Spleen (tissue), 7 donors: ENCODE measurements around the gene PGS1.

Experiments used
- POLR2A ChIP-seq, 3 donors: fragments of 450-650 bp; IDR thresholded peaks; one replicate each; pipeline ENCODE4 v1.5.1; 2017; ENCODE audit warnings: antibody characterized with exemption in 3 of 3, mild to moderate bottlenecking in 1 of 3
- TF ChIP-seq, protein P1 (sequence below), 11 experiments: fragments of 200-600 bp in 7 of 11; fragments of 450-650 bp in 4 of 11; sonication (generic) in 4 of 11; IDR thresholded peaks in 8 of 11; conservative IDR thresholded peaks in 3 of 11; 1 replicate in 7 of 11; 2 replicates in 4 of 11; pipeline versions ENCODE4 v1.4.0 to v1.8.0; 2016 to 2021; ENCODE audit warnings: antibody characterized with exemption in 11 of 11, inconsistent platforms in 4 of 11, mild to moderate bottlenecking in 1 of 11
- donor health status: DM: no; HTN: no; CAD: no; lungs with moderate emphysema.
- donor health status: DM: no; HTN: no; CAD: no.
- donor health status: DM: no; HTN: no; CAD: no.

DNA sequence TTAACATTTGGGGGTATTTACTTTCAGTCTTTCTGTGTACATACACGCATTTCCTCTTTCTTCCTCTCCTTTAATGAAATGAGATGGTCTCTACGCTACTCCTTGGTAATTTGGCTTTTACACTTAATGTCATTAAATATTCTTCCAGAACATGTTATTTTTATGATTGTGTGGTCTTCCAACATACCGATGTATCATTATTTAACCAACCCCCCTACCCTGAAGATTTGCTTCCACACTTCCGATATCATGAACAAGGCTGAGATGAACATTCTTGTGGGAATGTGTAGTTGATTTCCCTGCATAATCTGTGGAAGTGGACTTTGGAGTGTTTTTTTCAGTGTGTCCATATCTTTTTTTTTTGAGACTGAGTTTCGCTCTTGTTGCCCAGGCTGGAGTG lies 2.3 kb upstream of the PGS1 start:
- TF ChIP-seq, protein P1, sequence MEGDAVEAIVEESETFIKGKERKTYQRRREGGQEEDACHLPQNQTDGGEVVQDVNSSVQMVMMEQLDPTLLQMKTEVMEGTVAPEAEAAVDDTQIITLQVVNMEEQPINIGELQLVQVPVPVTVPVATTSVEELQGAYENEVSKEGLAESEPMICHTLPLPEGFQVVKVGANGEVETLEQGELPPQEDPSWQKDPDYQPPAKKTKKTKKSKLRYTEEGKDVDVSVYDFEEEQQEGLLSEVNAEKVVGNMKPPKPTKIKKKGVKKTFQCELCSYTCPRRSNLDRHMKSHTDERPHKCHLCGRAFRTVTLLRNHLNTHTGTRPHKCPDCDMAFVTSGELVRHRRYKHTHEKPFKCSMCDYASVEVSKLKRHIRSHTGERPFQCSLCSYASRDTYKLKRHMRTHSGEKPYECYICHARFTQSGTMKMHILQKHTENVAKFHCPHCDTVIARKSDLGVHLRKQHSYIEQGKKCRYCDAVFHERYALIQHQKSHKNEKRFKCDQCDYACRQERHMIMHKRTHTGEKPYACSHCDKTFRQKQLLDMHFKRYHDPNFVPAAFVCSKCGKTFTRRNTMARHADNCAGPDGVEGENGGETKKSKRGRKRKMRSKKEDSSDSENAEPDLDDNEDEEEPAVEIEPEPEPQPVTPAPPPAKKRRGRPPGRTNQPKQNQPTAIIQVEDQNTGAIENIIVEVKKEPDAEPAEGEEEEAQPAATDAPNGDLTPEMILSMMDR (IDR thresholded peaks at IDR 0.05 in 8 of 11, conservative IDR thresholded peaks at IDR 0.05 in 3 of 11) = no peak
- TF ChIP-seq POLR2A (IDR thresholded peaks at IDR 0.05) = no peak
